ENCODE data around the gene TMEM121.

The TMEM121 gene

GRCh38 chr14:105525861-105526775 is at the start of gene TMEM121:
Gene TMEM121 (plus strand): TSS chr14:105526583. CDS start chr14:105528835, 2,252 bp downstream.
- DNase-seq (ENCODE audit: low read depth, low spot score), result no peak

GRCh38 chr14:105476831-105477659 is 49.3 kb upstream of the TMEM121 start:
- no peak for DNase-seq (ENCODE audit: low read depth, low spot score)

GRCh38 chr14:105477660-105478397 is 48.6 kb upstream of the TMEM121 start:
- no peak for DNase-seq (ENCODE audit: low read depth, low spot score)

- no peak for DNase-seq (ENCODE audit: low read depth, low spot score)
Measured at GRCh38 chr14:105478398-105479251, 47.8 kb upstream of the TMEM121 start.

GRCh38 chr14:105479431-105480158 is 46.8 kb upstream of the TMEM121 start:
- DNase-seq (ENCODE audit: low read depth, low spot score), result no peak

GRCh38 chr14:105480199-105480746 is 46.1 kb upstream of the TMEM121 start:
- DNase-seq (ENCODE audit: low read depth, low spot score), result no peak

DNA sequence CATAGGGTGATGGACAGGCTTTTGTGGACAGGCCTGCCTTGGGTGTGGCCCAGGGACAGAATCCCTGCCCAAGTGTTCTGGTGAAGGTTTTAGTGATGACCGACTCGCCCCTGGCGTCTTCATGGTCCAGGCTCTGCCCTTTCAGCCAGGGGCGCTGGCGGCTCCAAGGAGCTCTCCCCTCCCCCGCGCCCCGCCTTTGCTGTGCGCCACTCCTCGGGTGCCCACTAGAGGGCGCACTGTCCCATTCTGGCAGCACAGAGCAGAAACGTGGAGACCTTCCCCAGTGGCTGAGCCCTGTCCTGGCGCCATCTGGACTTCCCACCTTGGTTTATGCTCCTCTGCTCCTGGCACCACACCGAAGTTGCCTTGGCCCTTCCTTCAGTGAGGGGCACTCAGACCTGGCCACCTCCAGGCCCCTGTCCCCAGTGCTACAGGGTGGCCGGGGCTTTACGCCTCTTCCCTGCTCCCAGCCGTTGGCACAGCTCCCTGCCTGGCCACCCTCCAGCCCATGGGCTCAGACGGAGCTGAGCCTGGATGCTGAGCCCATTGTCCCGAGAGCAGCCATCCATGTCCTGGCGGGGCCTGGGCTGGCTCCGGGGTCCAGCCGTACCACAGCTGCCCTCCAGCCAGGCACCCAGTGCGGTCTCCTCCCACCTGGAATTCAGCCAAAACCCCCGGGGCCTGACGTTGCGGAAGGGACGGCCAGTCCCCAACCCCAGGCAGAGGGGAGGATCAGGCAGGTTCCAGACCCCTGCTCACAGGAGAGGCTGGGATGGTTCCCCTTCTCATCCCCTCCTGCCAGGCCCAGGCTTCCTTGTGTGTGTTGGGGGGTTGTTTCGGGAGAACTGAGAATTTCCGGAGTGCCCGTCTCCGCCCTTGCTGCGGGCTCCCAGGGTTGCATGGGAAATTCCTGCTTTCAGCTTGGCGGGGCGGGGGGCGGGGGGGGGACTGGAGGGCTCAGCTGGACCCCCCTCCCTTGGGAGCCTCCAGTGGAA is 45.3 kb upstream of the TMEM121 start:
- DNase-seq (ENCODE audit: low read depth, low spot score), result peak; percentile 79

DNA sequence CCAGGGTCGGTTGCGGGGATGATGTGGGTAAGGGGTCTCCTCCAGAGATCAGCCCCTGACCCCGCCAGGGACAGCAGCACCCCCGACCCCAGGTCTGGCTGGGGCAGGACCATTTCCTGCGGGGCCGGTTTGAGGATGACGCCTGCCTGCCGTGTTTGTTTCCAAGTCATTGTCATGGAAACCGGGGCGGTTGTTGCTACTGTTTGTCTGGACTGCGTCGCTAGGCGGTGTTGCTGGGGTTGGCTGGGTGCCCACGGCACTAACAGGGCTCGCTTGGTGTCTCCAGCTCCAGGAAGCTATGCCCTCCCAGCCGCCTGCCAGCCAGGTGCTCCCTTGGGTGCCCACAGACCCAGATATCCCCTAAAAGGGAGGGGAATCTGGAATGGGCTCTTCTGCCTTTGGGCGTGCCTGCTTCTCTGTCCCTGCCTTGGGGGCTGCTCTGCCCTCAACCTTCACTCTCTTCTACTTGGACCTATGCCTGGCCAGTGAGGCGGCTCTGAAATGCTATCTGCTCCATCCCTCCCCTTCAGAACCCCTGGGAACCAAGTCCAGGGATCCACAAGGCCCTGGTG is 44.4 kb upstream of the TMEM121 start:
- DNase-seq (ENCODE audit: low read depth, low spot score), result peak; percentile 66

DNA sequence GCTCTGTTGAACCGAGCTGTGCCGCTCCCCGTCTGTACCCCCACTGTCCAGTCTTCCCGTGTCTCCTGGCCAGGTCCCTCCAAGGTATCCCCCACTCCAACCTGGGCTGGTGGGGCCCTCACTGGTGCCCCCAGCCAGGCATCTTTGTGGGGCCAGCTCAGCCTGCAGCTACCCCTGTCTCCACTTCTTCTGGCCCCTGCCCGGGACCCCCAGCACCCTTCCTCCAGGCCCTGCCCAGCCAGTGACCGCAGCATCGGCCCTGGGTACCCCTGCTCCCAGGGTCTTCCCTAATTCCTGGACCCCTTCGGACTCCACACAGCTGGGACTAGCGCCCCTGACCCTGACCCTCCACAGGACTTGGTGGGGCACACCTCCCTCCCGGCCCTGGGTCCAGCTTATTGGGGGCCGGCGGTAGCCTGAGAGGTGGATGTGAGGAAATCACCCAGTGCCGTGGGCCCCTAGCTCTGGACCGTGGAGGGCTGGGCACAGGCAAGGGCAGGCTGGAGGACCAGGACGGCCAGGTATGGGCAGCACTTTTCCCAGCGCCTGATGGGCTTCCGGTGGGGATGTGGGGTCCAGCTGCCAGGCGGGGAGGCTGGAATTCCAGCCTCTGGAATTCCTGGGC is 43.8 kb upstream of the TMEM121 start:
- no peak for DNase-seq (ENCODE audit: low read depth, low spot score)

GRCh38 chr14:105483300-105484068 is 42.9 kb upstream of the TMEM121 start:
- DNase-seq (ENCODE audit: low read depth, low spot score), result no peak

- no peak for DNase-seq (ENCODE audit: low read depth, low spot score)
Measured at GRCh38 chr14:105484069-105484996, 42.0 kb upstream of the TMEM121 start.

DNA sequence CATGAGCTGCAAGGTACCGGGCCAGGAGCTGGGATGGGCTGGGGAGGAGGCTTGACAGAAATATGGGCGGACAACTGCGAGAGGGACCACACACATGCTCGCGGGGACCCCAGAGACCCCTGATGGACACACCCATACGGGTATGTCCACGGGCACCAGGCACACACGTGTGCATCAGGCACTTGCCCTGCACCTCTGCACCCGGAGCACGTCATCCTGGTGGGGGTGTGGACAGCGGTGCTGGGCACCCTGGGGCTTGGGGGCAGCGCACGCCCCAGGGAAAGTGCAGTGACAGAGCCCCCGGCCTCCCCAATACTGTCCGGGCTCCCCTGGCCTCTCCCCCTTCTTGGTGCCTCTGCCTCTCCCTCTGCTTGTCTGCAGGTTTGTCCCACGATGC is 41.4 kb upstream of the TMEM121 start:
- no peak for DNase-seq (ENCODE audit: low read depth, low spot score)

DNA sequence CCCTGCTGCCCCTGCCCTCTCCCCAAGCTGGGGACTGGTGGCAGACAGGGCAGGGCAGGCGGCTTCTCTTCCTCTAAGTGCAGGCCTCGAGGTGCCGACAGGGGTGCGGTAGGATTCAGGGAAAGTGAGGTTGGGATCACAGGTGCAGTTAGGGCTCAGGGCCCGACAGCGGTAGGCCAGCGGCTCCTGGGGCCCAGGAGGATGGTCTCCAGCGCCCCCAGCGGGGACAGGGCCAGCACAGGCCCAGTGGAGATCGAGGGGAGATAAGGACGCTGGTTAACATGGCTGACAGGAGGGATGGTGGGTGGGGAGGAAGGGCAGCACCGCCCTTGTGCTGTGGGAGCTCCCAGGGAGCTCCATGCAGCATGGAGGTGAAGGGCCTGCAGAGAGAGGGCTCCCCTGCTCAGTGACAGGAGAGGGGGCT is 40.6 kb upstream of the TMEM121 start:
- no peak for DNase-seq (ENCODE audit: low read depth, low spot score)

DNA sequence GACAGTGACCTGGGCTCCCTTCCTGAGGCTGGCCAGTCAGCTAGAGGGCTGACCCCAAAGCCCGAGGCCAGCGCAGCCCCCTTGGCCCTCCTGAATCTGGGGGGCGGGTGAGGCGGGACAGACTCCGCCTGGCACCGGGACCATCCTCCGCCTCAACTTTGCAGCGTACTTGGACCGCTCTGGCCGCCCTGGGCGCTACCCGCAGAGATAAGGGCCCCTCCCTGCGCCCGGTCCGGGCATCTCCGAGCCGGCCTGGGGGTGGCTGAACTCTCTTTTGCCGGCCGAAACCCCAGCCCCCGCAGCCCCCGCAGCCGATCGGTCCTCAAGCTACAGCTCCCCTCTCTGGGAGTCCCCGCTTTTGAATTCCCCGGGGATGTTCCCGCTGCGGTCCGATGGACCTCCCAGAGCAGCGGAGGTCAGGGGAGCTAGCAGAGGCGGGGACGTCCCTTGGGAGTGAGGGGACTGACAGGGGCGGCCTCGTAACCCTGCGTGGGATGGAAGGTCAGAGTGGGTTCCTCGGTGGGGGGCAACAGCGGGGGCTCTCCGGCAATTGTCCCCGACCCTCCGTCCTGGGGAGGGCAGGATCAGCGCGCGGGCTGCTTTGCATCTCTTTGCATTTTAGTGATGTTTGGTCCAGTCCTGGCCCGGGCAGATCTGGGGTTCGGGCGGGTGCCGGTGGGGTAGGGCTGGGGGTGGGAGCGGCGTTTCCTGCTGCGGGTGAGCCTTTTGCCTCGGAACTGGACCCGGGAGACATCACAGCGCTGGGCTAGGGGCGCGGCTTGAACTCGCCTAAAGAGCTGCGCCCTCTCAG is 40.0 kb upstream of the TMEM121 start, which contains the start of gene CRIP1:
TSS of gene CRIP1 (plus strand) at position 724 of the 811 bp plus-strand sequence. CDS start 374 bp downstream, outside the sequence.
- no peak for DNase-seq (ENCODE audit: low read depth, low spot score)

GRCh38 chr14:105486974-105487448 is 39.4 kb upstream of the TMEM121 start:
- no peak for DNase-seq (ENCODE audit: low read depth, low spot score)

Data from activated naive CD8-positive, alpha-beta T cell treated with anti-CD3 and anti-CD28 coated beads, Interleukin-2, amount 50 U/mL, for 16 hours (primary cell).